Measurements from ENCODE around the gene GATA3.

Gene GATA3

GRCh38 chr10:8033812-8034465 lies 20.5 kb upstream of the GATA3 start:
- no peak for TF ChIP-seq JUND (IDR thresholded peaks at IDR 0.05; ENCODE audit: low read depth)
- in situ Hi-C loops (cut with HindIII; ENCODE audit: low pct_unique_long_range_greater_than_20kb, low sequenced_read_pairs): no loop called here
- no peak for DNase-seq (ENCODE audit: low read depth in 1 of 2, low spot score in 1 of 2)

GRCh38 chr10:8034466-8035005 lies 20.0 kb upstream of the GATA3 start:
- in situ Hi-C loops (cut with HindIII; ENCODE audit: low pct_unique_long_range_greater_than_20kb, low sequenced_read_pairs): no loop called here
- no peak for TF ChIP-seq JUND (IDR thresholded peaks at IDR 0.05; ENCODE audit: low read depth)
- no peak for DNase-seq (ENCODE audit: low read depth in 1 of 2, low spot score in 1 of 2)

- in situ Hi-C loops (cut with HindIII; ENCODE audit: low pct_unique_long_range_greater_than_20kb, low sequenced_read_pairs): no loop called here
These were observed 19.4 kb upstream of the GATA3 start for GRCh38 chr10:8035006-8035640.

GRCh38 chr10:8035641-8036470 lies 18.6 kb upstream of the GATA3 start:
- DNase-seq (ENCODE audit: low read depth in 1 of 2, low spot score in 1 of 2): no peak
- in situ Hi-C loops (cut with HindIII; ENCODE audit: low pct_unique_long_range_greater_than_20kb, low sequenced_read_pairs): no loop called here
- no peak for TF ChIP-seq JUND (IDR thresholded peaks at IDR 0.05; ENCODE audit: low read depth)

More at GRCh38 chr10:8035006-8035640, 19.4 kb upstream of the GATA3 start:
- no peak for TF ChIP-seq JUND (IDR thresholded peaks at IDR 0.05; ENCODE audit: low read depth)
- DNase-seq (ENCODE audit: low read depth in 1 of 2, low spot score in 1 of 2): no peak

GRCh38 chr10:8036506-8037198 lies 17.8 kb upstream of the GATA3 start:
- TF ChIP-seq JUND (IDR thresholded peaks at IDR 0.05; ENCODE audit: low read depth): no peak
- DNase-seq (ENCODE audit: low read depth in 1 of 2, low spot score in 1 of 2): no peak
- in situ Hi-C loops (cut with HindIII; ENCODE audit: low pct_unique_long_range_greater_than_20kb, low sequenced_read_pairs): no loop called here

- in situ Hi-C loops (cut with HindIII; ENCODE audit: low pct_unique_long_range_greater_than_20kb, low sequenced_read_pairs): no loop called here
- no peak for TF ChIP-seq JUND (IDR thresholded peaks at IDR 0.05; ENCODE audit: low read depth)
- DNase-seq (ENCODE audit: low read depth in 1 of 2, low spot score in 1 of 2): no peak
These were observed 17.2 kb upstream of the GATA3 start for GRCh38 chr10:8037199-8037801.

GRCh38 chr10:8037941-8038894 lies 16.3 kb upstream of the GATA3 start:
- in situ Hi-C loops (cut with HindIII; ENCODE audit: low pct_unique_long_range_greater_than_20kb, low sequenced_read_pairs): no loop called here
- TF ChIP-seq JUND (IDR thresholded peaks at IDR 0.05; ENCODE audit: low read depth): no peak
- DNase-seq (ENCODE audit: low read depth in 1 of 2, low spot score in 1 of 2): no peak

GRCh38 chr10:8039321-8039881 lies 15.1 kb upstream of the GATA3 start:
- TF ChIP-seq JUND (IDR thresholded peaks at IDR 0.05; ENCODE audit: low read depth): no peak
- no peak for DNase-seq (ENCODE audit: low read depth in 1 of 2, low spot score in 1 of 2)
- in situ Hi-C loops (cut with HindIII; ENCODE audit: low pct_unique_long_range_greater_than_20kb, low sequenced_read_pairs): no loop called here

GRCh38 chr10:8040651-8041050 lies 13.8 kb upstream of the GATA3 start:
- in situ Hi-C loops (cut with HindIII; ENCODE audit: low pct_unique_long_range_greater_than_20kb, low sequenced_read_pairs): no loop called here
- DNase-seq (ENCODE audit: low read depth in 1 of 2, low spot score in 1 of 2): no peak
- TF ChIP-seq JUND (IDR thresholded peaks at IDR 0.05; ENCODE audit: low read depth): no peak

- TF ChIP-seq JUND (IDR thresholded peaks at IDR 0.05; ENCODE audit: low read depth): no peak
- in situ Hi-C loops (cut with HindIII; ENCODE audit: low pct_unique_long_range_greater_than_20kb, low sequenced_read_pairs): no loop called here
- DNase-seq (ENCODE audit: low read depth in 1 of 2, low spot score in 1 of 2): no peak
These were observed 13.1 kb upstream of the GATA3 start for GRCh38 chr10:8041284-8041991.
